ENCODE measurements around the gene MDFIC2. TPM values are rescaled to one million over a fixed set of nuclear protein-coding genes. Genes with fewer than 3 reads are reported as not detected.
A peak's percentile ranks its signal among the peaks of the same experiment; 100 is the strongest.

Gene MDFIC2
- total and polyA plus RNA-seq, 7 donors: not detected

DNA sequence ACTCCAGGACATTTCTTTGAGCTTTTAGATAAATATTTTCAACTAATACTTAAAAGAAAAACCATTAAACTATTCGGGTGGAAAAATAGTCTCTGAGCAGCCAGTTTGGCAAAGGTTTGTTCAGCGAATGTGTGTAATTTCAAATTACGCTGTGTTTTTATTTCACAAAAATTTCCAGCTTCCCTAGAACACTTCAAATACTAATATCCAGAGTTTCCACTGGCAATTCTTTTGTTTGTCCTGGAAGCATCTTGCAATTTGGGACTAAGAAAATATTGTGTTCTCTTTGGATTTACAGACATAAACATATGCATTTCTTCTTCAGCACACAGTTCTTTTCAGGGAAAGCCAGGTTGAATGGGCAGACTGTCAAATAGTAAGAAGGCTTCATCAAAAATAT is 61.9 kb downstream of the MDFIC2 start:
- DNase-seq: no peak

DNA sequence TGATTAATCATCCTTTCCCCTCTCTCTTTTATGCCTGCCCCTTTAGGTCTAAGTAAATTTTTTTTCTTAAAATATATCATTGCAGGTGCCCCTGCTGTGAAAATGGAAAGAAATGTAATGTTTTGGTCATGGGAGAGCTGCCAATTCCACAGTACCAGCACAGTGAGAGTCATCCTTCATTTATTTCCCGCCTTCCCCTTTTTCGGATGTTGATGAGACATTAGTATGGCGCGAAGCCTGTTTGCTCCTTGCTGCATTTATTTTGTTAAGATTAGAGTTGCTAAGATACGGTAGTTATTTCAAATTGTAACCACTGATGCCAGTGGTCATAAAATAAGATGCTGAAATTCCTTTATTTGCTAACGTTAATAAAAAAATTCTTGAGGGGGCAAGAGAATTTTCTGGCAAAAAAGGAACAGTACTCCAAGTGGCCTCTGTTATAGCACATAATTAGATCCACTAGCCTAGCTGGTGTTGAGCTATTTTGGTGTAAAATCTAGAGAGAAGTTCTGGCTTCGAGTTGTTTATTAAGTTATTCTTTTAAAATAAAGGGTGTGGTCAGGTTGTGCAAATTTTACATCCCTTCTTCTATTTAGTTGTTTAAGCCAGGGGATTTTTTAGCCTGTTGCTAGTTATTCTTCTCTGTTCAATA is 62.8 kb downstream of the MDFIC2 start:
- Histone ChIP-seq H3K4me1 (no peaks in the 10 kb centered on the region), H3K36me3 (no peaks in the 10 kb centered on the region), H3K9me3 (no peaks in the 10 kb centered on the region), H3K27ac (peak overlapping the region in 1 of 4 donors; percentile 46), H3K4me3 (no peak overlapping the region), H3K27me3 (no peaks in the 10 kb centered on the region)
- TF ChIP-seq EP300 (IDR thresholded peaks at IDR 0.05) (no peak), POLR2A (IDR thresholded peaks at IDR 0.05) (no peak), POLR2AphosphoS5 (IDR thresholded peaks at IDR 0.05) (no peak)
- TF ChIP-seq, protein P1, sequence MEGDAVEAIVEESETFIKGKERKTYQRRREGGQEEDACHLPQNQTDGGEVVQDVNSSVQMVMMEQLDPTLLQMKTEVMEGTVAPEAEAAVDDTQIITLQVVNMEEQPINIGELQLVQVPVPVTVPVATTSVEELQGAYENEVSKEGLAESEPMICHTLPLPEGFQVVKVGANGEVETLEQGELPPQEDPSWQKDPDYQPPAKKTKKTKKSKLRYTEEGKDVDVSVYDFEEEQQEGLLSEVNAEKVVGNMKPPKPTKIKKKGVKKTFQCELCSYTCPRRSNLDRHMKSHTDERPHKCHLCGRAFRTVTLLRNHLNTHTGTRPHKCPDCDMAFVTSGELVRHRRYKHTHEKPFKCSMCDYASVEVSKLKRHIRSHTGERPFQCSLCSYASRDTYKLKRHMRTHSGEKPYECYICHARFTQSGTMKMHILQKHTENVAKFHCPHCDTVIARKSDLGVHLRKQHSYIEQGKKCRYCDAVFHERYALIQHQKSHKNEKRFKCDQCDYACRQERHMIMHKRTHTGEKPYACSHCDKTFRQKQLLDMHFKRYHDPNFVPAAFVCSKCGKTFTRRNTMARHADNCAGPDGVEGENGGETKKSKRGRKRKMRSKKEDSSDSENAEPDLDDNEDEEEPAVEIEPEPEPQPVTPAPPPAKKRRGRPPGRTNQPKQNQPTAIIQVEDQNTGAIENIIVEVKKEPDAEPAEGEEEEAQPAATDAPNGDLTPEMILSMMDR (IDR thresholded peaks at IDR 0.05): no peak
- 71 to 82% methylated on average over 7 of the region's 7 CpGs for WGBS, 2 donors
- intact Hi-C loops (cut with DNase I): no loop called here
- no peak for DNase-seq

More for the DNA sequence above, 61.9 kb downstream of the MDFIC2 start:
- intact Hi-C loops (cut with DNase I): no loop called here
- Histone ChIP-seq H3K4me3 (no peak overlapping the region), H3K9me3 (no peaks in the 10 kb centered on the region), H3K27ac (no peak overlapping the region), H3K4me1 (no peaks in the 10 kb centered on the region), H3K27me3 (no peaks in the 10 kb centered on the region), H3K36me3 (no peaks in the 10 kb centered on the region)
- WGBS, 2 donors: 76 to 80% methylated on average over 3 of the region's 3 CpGs
- TF ChIP-seq, protein P1 (IDR thresholded peaks at IDR 0.05): no peak
- no peak for TF ChIP-seq POLR2A (IDR thresholded peaks at IDR 0.05)
- no peak for TF ChIP-seq EP300 (IDR thresholded peaks at IDR 0.05)
- no peak for TF ChIP-seq POLR2AphosphoS5 (IDR thresholded peaks at IDR 0.05)

DNA sequence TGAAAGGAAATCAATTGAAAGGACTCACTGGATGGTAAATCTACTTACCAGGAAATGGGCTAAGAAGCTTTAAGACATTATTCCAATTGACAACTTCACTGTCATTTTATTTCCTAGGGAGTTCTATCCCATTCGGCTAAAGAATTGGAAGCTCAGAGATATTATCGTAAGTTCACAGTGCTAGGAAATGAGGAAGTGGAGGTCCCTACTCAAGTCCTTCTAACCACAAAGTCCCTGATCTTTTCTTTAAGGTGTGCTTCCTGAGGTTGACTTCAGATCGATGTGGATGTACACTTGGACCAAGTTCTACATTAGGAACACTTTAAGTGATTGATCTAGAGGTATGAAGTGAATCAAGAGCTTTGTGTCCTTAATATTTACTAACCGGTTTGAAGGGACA is 63.6 kb downstream of the MDFIC2 start:
- WGBS, 2 donors: 81 to 87% methylated on average over 4 of the region's 4 CpGs
- Histone ChIP-seq H3K9me3 (no peaks in the 10 kb centered on the region), H3K27ac (no peak overlapping the region), H3K27me3 (no peaks in the 10 kb centered on the region), H3K4me3 (no peak overlapping the region), H3K36me3 (no peaks in the 10 kb centered on the region), H3K4me1 (no peaks in the 10 kb centered on the region)
- intact Hi-C loops (cut with DNase I): no loop called here
- DNase-seq: no peak
- TF ChIP-seq POLR2AphosphoS5 (IDR thresholded peaks at IDR 0.05): no peak
- TF ChIP-seq, protein P1 (IDR thresholded peaks at IDR 0.05): no peak

DNA sequence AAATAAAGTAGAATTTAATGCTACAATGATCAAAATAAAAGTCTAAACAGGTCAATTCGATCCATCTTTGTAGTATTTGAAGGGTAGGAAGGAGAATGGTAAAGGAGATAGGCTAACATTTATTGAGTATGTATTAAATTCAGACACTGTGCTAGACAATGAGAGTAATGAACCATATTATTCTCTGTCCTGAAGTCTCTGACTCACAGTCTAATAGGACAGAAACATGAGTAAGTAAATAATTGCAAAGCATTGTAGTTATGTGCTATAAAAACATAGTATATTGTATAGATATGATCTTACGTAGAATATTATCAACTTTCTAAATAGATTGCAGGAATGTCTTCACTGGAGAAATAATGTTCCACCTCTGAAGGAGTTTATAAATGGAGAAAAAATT is 64.5 kb downstream of the MDFIC2 start:
- Histone ChIP-seq H3K4me3 (no peak overlapping the region), H3K27ac (no peak overlapping the region), H3K27me3 (no peaks in the 10 kb centered on the region), H3K4me1 (no peaks in the 10 kb centered on the region), H3K9me3 (no peaks in the 10 kb centered on the region), H3K36me3 (no peaks in the 10 kb centered on the region)
- intact Hi-C loops (cut with DNase I): no loop called here
- no peak for TF ChIP-seq EP300 (IDR thresholded peaks at IDR 0.05)
- no peak for TF ChIP-seq POLR2AphosphoS5 (IDR thresholded peaks at IDR 0.05)
- no peak for DNase-seq
- 63 to 78% methylated on average over 2 of the region's 2 CpGs for WGBS, 2 donors

DNA sequence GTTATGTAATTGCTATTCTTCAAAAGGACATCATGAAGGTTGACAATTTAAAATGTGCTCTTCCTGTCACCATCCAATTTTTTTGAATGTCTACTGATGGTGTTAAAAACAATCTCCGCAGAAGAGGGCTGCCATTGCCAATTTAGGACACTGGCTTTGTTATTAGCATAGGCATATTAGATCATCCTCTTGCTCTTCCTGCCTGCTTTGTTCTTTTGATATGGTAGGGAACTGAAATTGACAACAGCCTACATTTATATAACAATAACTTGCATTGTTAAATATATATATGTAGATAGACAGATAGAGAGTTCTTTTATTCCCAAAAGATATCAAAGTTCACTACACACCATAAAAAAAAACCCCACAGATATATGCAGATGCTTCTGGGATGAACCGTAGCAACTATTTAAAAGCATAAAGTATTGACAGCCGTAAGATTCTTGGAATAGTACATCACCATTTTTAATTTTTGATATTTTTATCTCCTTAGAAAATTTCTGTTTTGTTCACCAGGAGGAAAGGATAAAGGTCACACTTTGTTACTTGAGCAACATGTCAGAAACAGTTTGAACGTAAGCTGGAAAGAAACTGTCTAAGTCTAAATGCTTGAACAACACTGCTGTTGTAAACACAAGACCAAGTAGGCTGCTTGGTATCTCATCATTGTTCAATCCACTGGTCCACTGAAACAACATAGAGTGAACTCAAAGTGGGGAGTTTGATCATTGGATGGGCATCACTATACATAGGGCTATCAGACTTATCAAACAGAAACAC is 66.5 kb downstream of the MDFIC2 start:
- Histone ChIP-seq H3K9me3 (no peaks in the 10 kb centered on the region), H3K4me1 (no peaks in the 10 kb centered on the region), H3K27ac (no peak overlapping the region), H3K4me3 (no peak overlapping the region), H3K36me3 (no peaks in the 10 kb centered on the region), H3K27me3 (no peaks in the 10 kb centered on the region)
- intact Hi-C loops (cut with DNase I): no loop called here
- no peak for DNase-seq
- WGBS, 2 donors: 77 to 90% methylated on average over 4 of the region's 4 CpGs
- TF ChIP-seq, protein P1 (IDR thresholded peaks at IDR 0.05): no peak
- TF ChIP-seq EP300 (IDR thresholded peaks at IDR 0.05) (no peak), POLR2A (IDR thresholded peaks at IDR 0.05) (no peak), POLR2AphosphoS5 (IDR thresholded peaks at IDR 0.05) (no peak)
